ENCODE results near the gene LTBP1.

LTBP1 gene

DNA sequence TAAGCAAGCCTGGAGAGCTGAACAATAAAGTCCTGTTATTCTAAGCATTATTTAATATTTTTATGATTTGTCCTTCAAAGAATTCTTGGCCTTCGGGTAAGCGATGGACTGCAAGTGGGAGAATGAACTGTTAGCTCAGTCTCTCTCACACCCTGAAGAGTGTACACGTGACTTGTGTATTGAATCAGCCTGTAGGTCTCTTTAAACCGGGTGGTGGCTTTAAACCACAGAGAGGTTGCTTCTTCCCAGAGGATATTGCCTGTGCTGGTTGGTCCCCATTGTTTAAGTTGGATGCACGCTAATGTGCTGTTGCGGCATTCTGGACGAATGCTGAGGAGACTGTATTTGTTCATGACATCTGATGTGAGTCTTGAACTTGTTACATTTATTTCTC lies 183.3 kb downstream of the LTBP1 start:
- TF ChIP-seq, protein P1, sequence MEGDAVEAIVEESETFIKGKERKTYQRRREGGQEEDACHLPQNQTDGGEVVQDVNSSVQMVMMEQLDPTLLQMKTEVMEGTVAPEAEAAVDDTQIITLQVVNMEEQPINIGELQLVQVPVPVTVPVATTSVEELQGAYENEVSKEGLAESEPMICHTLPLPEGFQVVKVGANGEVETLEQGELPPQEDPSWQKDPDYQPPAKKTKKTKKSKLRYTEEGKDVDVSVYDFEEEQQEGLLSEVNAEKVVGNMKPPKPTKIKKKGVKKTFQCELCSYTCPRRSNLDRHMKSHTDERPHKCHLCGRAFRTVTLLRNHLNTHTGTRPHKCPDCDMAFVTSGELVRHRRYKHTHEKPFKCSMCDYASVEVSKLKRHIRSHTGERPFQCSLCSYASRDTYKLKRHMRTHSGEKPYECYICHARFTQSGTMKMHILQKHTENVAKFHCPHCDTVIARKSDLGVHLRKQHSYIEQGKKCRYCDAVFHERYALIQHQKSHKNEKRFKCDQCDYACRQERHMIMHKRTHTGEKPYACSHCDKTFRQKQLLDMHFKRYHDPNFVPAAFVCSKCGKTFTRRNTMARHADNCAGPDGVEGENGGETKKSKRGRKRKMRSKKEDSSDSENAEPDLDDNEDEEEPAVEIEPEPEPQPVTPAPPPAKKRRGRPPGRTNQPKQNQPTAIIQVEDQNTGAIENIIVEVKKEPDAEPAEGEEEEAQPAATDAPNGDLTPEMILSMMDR (conservative IDR thresholded peaks at IDR 0.05; ENCODE audit: low read depth, low read length) = no peak
- Histone ChIP-seq H3K4me1 (ENCODE audit: low read depth, poor library complexity, severe bottlenecking) (no peaks in the 10 kb centered on the region), H3K27me3 (ENCODE audit: insufficient read depth, low read depth) (no peaks in the 10 kb centered on the region), H3K36me3 (ENCODE audit: insufficient read depth) (no peaks in the 10 kb centered on the region), H3K79me2 (ENCODE audit: insufficient read depth, low read depth) (no peaks in the 10 kb centered on the region), H3K27ac (no peak overlapping the region), H2AFZ (ENCODE audit: low read depth) (no peak overlapping the region), H4K20me1 (ENCODE audit: insufficient read depth) (no peaks in the 10 kb centered on the region), H3K9ac (no peak overlapping the region), H3K4me2 (no peak overlapping the region), H3K4me3 (IDR thresholded peaks at IDR 0.05; ENCODE audit: insufficient read depth, low read depth, low read length) (no peak overlapping the region)

DNA sequence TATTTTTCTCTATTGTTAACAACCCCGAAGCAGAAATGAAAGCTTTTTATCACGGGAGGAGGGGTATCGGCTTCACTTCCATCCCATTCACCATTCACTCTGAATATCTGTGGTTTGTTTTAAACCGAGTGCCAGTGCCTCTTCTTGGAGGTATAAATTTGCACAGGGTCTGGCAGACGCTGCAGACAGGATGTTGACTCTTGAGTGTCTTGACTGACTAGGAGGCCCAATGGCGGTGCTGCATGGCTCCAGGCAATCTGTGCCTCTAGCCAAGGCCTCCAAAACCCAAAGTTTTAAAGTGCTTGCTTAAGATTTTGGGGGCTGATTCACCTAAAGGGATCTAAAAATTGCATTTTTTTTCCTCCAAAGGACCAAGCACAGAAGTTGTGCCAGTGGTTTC lies 183.8 kb downstream of the LTBP1 start:
- no peaks in the 10 kb centered on the region for H3K36me3 ChIP-seq (ENCODE audit: insufficient read depth)
- no peak overlapping the region for H3K9ac ChIP-seq
- no peaks in the 10 kb centered on the region for H4K20me1 ChIP-seq (ENCODE audit: insufficient read depth)

DNA sequence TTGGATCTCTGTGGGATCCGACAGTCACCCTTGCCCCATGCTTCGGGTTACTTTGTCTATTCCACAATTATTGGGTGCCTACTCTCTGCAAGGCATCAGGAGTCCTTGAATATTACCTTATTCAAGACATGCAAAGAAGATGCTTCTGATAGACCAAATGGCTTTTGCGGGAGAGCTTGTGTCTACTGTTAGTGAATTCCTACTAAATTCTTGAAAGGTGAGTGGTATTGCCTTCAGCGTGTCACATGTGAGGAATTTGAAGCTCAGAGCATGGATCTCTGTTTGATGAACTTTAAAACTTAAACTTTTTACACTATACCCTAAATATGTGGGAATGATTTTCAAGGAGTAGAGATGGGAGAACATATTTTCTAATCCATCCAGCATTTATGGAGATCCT lies 184.4 kb downstream of the LTBP1 start:
- H3K36me3 ChIP-seq (ENCODE audit: insufficient read depth) = no peaks in the 10 kb centered on the region
- H3K79me2 ChIP-seq (ENCODE audit: insufficient read depth, low read depth) = no peaks in the 10 kb centered on the region
- no peak overlapping the region for H3K4me2 ChIP-seq
- no peaks in the 10 kb centered on the region for H4K20me1 ChIP-seq (ENCODE audit: insufficient read depth)
- TF ChIP-seq, protein P1 (conservative IDR thresholded peaks at IDR 0.05; ENCODE audit: low read depth, low read length) = no peak
- no peak overlapping the region for H2AFZ ChIP-seq (ENCODE audit: low read depth)
- H3K27me3 ChIP-seq (ENCODE audit: insufficient read depth, low read depth) = no peaks in the 10 kb centered on the region
- no peak overlapping the region for H3K27ac ChIP-seq
- no peak overlapping the region for H3K9ac ChIP-seq
- no peak overlapping the region for H3K4me3 ChIP-seq (IDR thresholded peaks at IDR 0.05; ENCODE audit: insufficient read depth, low read depth, low read length)
- H3K4me1 ChIP-seq (ENCODE audit: low read depth, poor library complexity, severe bottlenecking) = no peaks in the 10 kb centered on the region

More for the DNA sequence above, 183.8 kb downstream of the LTBP1 start:
- Histone ChIP-seq H2AFZ (ENCODE audit: low read depth) (no peak overlapping the region), H3K79me2 (ENCODE audit: insufficient read depth, low read depth) (no peaks in the 10 kb centered on the region), H3K4me3 (IDR thresholded peaks at IDR 0.05; ENCODE audit: insufficient read depth, low read depth, low read length) (no peak overlapping the region), H3K4me1 (ENCODE audit: low read depth, poor library complexity, severe bottlenecking) (no peaks in the 10 kb centered on the region), H3K27me3 (ENCODE audit: insufficient read depth, low read depth) (no peaks in the 10 kb centered on the region), H3K27ac (no peak overlapping the region), H3K4me2 (no peak overlapping the region)
- TF ChIP-seq, protein P1 (conservative IDR thresholded peaks at IDR 0.05; ENCODE audit: low read depth, low read length) = no peak

DNA sequence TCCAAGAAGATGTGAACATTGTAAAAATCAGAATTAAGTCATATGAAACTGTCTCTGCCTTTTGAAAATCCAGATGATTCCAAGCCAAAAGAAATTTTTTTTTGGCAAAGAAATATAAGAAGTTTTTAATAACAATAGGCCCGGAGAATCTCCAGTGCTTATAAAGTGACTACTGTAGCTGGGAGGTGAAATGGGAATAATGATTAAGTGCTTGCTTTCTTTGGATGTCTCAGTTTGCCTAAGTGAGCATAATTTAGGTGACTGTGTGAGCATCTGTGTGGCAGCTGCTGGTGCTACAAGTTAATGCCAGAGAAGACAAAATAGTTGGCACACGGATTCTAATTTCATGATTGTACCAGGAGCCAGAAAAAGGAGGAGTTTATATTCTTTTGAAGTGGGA lies 185.0 kb downstream of the LTBP1 start:
- H3K9ac ChIP-seq = no peak overlapping the region
- H4K20me1 ChIP-seq (ENCODE audit: insufficient read depth) = no peaks in the 10 kb centered on the region
- H3K4me3 ChIP-seq (IDR thresholded peaks at IDR 0.05; ENCODE audit: insufficient read depth, low read depth, low read length) = no peak overlapping the region
- no peak overlapping the region for H3K4me2 ChIP-seq
- TF ChIP-seq, protein P1 (conservative IDR thresholded peaks at IDR 0.05; ENCODE audit: low read depth, low read length) = no peak
- H3K4me1 ChIP-seq (ENCODE audit: low read depth, poor library complexity, severe bottlenecking) = no peaks in the 10 kb centered on the region
- no peaks in the 10 kb centered on the region for H3K36me3 ChIP-seq (ENCODE audit: insufficient read depth)
- H3K79me2 ChIP-seq (ENCODE audit: insufficient read depth, low read depth) = no peaks in the 10 kb centered on the region
- no peaks in the 10 kb centered on the region for H3K27me3 ChIP-seq (ENCODE audit: insufficient read depth, low read depth)
- no peak overlapping the region for H3K27ac ChIP-seq
- H2AFZ ChIP-seq (ENCODE audit: low read depth) = no peak overlapping the region

Data from KMS-11 (cell line).